Measurements from ENCODE around the gene XRN2. TPM values are rescaled to one million over a fixed set of nuclear protein-coding genes. Genes with fewer than 3 reads are reported as not detected.
"Not testable (repeated sequence)": the region's sequence is repeated elsewhere in the genome, so short reads cannot be mapped to it uniquely, and the experiment has no call there.

The XRN2 gene
- polyA plus RNA-seq, 1 donor from 2014 or later = 142 TPM

GRCh38 chr20:21364413-21364812 is 61.3 kb downstream of the XRN2 start:
- Histone ChIP-seq H3F3A (ENCODE audit: insufficient read depth, low read length, poor library complexity, severe bottlenecking) (no peaks in the 10 kb centered on the region), H4K20me1 (ENCODE audit: insufficient read depth) (no peaks in the 10 kb centered on the region), H3K9me2 (ENCODE audit: insufficient read depth, low read length) (no peaks in the 10 kb centered on the region), H3K36me3 (ENCODE audit: insufficient read depth, low read length) (peaks cover 26% of the 10 kb centered on the region), H3K4me3 (ENCODE audit: low read length) (no peak overlapping the region), H3K9ac (ENCODE audit: low read length) (no peak overlapping the region), H3K27ac (ENCODE audit: low read length) (no peak overlapping the region), H3K4me2 (ENCODE audit: low read length) (no peak overlapping the region), H3K79me2 (replicated peaks; ENCODE audit: insufficient read depth, low read length) (no peaks in the 10 kb centered on the region), H3K27me3 (ENCODE audit: insufficient read depth, low read depth, low read length) (no peaks in the 10 kb centered on the region), H3K9me3 (ENCODE audit: low read length) (no peaks in the 10 kb centered on the region), H2AFZ (ENCODE audit: low read depth, low read length) (no peak overlapping the region)
- TF ChIP-seq MXI1 (conservative IDR thresholded peaks at IDR 0.05; ENCODE audit: poor library complexity, severe bottlenecking) = no peak
- no peak for TF ChIP-seq TAF1 (IDR thresholded peaks at IDR 0.05; ENCODE audit: low read depth)
- TF ChIP-seq CTCF (IDR thresholded peaks at IDR 0.05; ENCODE audit: poor library complexity, severe bottlenecking) = no peak
- no peak for TF ChIP-seq POLR2AphosphoS5 (IDR thresholded peaks at IDR 0.05)

- Histone ChIP-seq H3K9me2 (ENCODE audit: insufficient read depth, low read length) (no peaks in the 10 kb centered on the region), H2AFZ (ENCODE audit: low read depth, low read length) (no peak overlapping the region), H4K20me1 (ENCODE audit: insufficient read depth) (no peaks in the 10 kb centered on the region), H3K79me2 (replicated peaks; ENCODE audit: insufficient read depth, low read length) (peaks cover 2% of the 10 kb centered on the region), H3K27ac (ENCODE audit: low read length) (no peak overlapping the region), H3F3A (ENCODE audit: insufficient read depth, low read length, poor library complexity, severe bottlenecking) (no peaks in the 10 kb centered on the region), H3K9me3 (ENCODE audit: low read length) (no peaks in the 10 kb centered on the region), H3K36me3 (ENCODE audit: insufficient read depth, low read length) (peaks cover 21% of the 10 kb centered on the region), H3K4me3 (ENCODE audit: low read length) (no peak overlapping the region), H3K9ac (ENCODE audit: low read length) (no peak overlapping the region), H3K4me2 (ENCODE audit: low read length) (no peak overlapping the region), H3K27me3 (ENCODE audit: insufficient read depth, low read depth, low read length) (no peaks in the 10 kb centered on the region)
- no peak for TF ChIP-seq MXI1 (conservative IDR thresholded peaks at IDR 0.05; ENCODE audit: poor library complexity, severe bottlenecking)
- no peak for TF ChIP-seq RAD21 (conservative IDR thresholded peaks at IDR 0.05)
- TF ChIP-seq EP300 (conservative IDR thresholded peaks at IDR 0.05; ENCODE audit: poor library complexity, severe bottlenecking) = no peak
- TF ChIP-seq TAF1 (IDR thresholded peaks at IDR 0.05; ENCODE audit: low read depth) = no peak
- no peak for TF ChIP-seq REST (IDR thresholded peaks at IDR 0.05; ENCODE audit: borderline replicate concordance)
- TF ChIP-seq SMC3 (conservative IDR thresholded peaks at IDR 0.05; ENCODE audit: poor library complexity) = no peak
- no peak for TF ChIP-seq POLR2AphosphoS5 (IDR thresholded peaks at IDR 0.05)
- no peak for TF ChIP-seq EZH2 (IDR thresholded peaks at IDR 0.05; ENCODE audit: borderline replicate concordance, insufficient read depth, low read length, poor library complexity, severe bottlenecking)
- TF ChIP-seq CTCF (IDR thresholded peaks at IDR 0.05; ENCODE audit: poor library complexity, severe bottlenecking) = no peak
Measured at GRCh38 chr20:21365771-21366170, 62.6 kb downstream of the XRN2 start.

- not testable (repeated sequence) for H2AFZ ChIP-seq (ENCODE audit: low read depth, low read length); H3K4me3 ChIP-seq (ENCODE audit: low read length); H3K27me3 ChIP-seq (ENCODE audit: insufficient read depth, low read depth, low read length); H3K9me3 ChIP-seq (ENCODE audit: low read length); H3K9ac ChIP-seq (ENCODE audit: low read length); H3K4me2 ChIP-seq (ENCODE audit: low read length); H4K20me1 ChIP-seq (ENCODE audit: insufficient read depth); H3F3A ChIP-seq (ENCODE audit: insufficient read depth, low read length, poor library complexity, severe bottlenecking); H3K79me2 ChIP-seq (replicated peaks; ENCODE audit: insufficient read depth, low read length); H3K9me2 ChIP-seq (ENCODE audit: insufficient read depth, low read length); H3K27ac ChIP-seq (ENCODE audit: low read length)
- peaks cover 19% of the 10 kb centered on the region for H3K36me3 ChIP-seq (ENCODE audit: insufficient read depth, low read length)
Measured at GRCh38 chr20:21366273-21366672, 63.1 kb downstream of the XRN2 start.

Data from neural cell (in vitro differentiated cells).